CD1c-positive myeloid dendritic cell (primary cell): ENCODE data around the gene ALOX5AP.

Experiments
- DNase-seq: peaks from one replicate; pipeline ENCODE4 v3.0.0-alpha.2; 2016; ENCODE audit errors: extremely low spot score

Gene ALOX5AP

DNA sequence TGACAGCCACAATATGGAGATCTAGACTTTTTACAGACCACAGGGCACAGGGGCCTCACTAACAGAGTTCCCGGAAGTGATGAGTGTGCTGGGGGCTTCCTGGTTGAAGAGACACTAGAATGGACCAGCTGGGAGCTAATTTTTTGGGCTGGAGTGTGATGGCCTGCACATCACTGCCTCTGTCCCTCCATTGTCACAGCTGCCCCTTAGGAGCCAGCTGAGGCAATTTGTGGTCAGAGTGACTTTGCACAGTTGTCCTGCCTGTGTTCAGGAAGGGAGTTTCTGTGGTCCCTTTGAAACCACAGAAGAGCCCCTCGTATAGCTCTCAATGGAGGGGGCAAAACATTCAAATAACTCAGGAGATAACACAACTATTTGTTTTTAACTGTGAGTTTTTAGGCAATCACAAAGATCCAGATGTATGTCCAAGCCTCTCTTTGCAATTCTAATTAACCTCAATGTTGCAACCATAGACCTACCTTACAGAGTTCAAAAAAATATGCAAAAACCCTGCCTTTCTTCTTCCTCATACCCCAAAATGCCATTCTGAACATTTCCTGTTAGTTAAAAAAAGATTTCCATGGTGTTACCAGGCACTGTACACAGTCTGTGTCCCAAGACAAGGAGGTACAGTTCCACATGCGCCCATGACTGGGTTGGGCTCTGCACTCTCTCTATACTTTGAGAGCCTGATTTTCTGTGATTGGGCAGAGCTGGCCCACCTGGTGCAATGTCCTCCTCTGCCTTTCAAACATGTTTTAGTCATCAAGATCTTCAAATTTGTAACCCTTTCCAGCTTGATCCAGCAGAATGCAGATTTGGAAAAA is 2.4 kb downstream of the ALOX5AP start:
- peak; percentile 77 for DNase-seq

DNA sequence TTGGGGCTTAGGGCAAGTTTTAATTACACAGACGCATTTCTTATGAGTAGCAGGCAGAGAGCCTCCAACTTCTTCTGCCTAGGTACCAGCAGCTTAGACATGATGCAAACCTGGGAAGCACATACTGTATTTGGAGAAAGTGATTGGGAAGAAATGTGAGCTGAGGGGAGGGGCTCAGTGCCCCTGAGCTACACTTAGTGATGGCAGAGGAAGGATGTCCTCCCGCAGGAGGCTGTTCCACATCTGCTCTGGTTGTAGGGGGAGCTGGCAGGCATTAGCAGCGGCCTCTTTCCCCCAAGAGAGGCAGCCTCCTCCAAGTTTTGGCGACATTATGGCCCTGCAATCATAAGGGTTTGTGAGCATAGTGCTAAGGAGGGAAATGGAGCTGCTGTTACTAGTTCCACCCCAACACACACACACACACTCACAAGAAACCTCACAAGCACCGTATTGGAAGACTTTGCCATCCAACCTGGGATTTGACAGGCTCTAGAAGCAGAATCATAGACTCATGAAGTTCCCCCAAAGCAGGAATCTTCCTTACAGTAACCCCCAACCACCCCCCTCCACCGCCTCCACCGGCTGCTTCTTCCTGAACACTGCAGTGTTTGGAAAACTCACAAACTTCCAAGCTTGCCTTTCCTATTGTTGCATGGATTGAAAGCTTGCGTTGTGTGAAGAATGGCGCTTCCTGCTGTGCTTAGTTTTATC is 3.3 kb downstream of the ALOX5AP start:
- no peak for DNase-seq

DNA sequence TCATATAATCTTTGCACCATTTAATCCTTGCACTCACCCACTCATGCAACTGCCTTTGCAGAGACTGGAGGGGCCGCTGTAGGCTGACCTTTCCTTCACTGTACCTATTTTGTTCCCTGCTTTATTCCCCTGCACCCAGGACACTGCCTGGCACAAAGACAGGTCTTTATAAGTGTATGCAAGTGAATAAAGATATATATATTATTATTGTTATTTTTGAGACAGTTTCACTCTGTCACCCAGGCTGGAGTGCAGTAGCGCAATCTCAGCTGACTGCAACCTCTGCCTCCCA is 3.8 kb downstream of the ALOX5AP start:
- no peak for DNase-seq

GRCh38 chr13:30739761-30740642 is 4.7 kb downstream of the ALOX5AP start:
- DNase-seq = peak; percentile 84

DNA sequence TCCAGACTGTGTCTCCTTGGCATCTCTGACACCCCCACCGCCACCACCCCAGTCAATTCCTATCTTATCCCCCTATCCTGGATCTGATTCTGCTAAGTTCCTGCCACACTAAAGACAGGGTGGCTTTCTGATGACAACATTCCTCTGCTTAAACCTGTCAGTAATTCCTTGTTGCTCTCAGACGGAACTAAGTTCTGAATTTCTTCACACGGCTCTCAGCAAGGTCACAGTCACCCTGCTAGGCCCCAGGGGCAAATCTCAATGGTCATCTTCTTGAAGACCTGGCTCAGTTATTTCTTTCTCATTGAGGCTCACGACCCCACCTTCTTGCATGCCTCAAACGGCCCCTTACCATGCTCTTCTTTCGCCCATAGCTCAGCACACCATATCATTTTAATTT is 7.6 kb downstream of the ALOX5AP start:
- DNase-seq = peak; percentile 80

DNA sequence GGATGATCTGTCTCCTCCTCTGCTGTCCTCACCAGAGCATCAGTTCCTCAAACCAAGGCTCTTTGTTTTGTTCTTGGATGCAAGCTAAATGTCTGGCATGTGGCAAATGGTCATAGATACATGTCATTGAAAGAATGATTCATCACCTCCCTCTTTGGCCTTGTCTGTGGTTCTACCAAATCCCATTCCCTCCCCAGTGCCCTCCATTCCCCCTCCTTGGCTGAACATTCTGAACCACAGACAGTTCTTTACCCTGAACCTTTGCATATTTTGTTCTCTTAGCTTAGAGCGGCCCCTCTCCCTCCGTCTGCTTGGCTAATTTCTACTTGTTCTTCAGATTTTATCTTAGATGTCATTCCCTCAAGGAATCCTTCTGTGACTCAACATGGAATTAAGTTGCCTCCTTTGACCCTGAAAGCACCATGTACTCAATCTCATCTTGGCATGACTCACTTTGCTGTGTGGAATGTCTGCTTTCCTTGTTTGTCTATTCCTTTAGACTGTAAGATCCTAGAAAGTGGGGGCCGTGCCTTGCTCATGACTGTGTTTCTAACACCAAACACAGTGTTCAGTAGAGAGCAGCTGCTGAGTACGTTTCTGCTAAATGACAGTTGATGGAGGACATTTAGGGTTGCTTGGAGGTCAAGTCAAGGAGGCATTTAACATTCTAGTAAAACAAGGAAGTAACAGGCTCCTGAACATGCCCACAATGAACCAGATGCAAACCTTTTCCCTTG is 8.1 kb downstream of the ALOX5AP start:
- DNase-seq = peak; percentile 85

DNA sequence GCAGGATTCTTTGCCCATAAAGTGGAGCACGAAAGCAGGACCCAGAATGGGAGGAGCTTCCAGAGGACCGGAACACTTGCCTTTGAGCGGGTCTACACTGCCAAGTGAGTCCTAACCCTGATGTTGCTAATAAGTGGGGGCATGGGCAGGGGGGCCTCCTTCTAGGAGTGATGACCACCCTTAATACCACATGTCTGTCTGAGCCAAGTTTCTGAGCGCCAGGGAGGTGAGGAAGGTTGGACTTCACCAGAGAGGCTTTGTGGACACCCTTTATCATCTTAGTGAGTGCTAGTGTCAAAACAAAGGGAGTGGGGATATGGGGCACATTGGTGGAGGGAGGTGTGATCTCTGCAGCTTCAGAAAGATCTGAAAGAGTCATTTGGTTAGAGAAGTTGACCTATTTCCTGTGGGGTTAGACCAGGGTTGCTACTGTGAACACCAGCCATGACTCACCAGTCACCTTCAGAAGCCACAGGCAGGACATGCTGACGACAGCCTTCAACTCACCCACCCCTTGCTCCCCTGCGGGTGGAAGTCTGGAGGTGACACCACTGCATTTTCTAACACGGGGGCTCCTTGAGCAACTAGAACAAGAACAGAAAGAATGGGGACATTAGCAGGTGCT is 8.8 kb downstream of the ALOX5AP start:
- DNase-seq = peak; percentile 86

DNA sequence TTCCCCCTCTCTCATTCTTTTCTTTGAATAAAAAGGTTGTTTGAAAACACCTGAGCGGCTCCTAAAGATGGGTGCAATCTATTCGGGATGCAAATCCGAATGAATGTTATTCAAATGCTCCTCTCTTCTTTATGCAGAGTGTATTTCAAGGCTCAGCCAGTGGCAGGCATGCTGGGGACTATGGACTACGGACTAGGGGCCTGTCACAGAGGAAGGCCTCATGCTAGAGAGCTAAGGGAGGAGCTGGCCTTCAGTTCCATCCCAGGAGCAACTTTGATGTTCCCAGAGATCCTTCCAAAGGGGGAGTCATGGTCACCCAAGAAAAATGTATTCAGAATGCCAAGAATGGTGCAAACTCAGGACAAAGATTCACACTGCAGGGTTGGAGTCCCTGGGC is 9.3 kb downstream of the ALOX5AP start:
- no peak for DNase-seq

GRCh38 chr13:30745906-30746686 is 10.8 kb downstream of the ALOX5AP start:
- peak; percentile 72 for DNase-seq

DNA sequence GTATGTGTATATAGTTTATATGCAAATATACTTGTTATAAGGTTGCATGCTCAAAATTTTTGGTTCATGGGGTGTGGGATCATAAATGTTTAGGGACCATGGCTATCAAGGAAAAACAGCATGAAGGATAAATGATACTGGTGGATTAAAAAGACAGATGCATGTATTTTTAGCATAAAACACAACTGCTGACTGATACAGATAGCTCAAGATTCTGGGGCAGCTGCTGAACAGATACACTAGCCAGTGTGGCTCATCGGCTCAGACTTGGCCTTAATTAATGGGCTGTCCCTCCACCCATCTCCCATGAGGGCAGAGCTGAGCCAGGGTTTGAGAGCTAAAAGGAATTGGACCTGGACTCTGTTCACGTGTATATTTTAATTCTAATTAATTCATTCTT is 11.4 kb downstream of the ALOX5AP start:
- no peak for DNase-seq

- DNase-seq = peak; percentile 45
Measured at GRCh38 chr13:30747845-30748244, 12.5 kb downstream of the ALOX5AP start.

DNA sequence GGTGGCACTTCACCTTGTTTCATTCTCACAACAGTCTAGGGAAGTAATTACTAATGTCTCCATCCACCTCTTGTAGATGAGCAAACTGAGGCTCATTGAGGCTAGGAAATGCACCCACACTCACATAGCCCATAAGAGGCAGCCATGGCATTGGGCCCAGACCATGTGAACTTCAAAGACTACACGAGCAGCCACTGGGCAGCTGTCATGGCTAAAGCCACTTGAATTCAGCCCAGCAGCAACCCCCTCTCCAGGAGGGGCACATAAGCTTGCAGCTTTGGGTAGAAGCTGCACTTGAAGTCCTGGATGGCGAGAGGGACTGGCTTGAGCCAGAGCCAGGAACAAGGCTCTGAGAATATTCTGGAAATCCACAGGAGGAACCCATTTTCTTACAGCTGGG is 13.4 kb downstream of the ALOX5AP start:
- no peak for DNase-seq

GRCh38 chr13:30750036-30750435 is 14.7 kb downstream of the ALOX5AP start:
- no peak for DNase-seq

DNA sequence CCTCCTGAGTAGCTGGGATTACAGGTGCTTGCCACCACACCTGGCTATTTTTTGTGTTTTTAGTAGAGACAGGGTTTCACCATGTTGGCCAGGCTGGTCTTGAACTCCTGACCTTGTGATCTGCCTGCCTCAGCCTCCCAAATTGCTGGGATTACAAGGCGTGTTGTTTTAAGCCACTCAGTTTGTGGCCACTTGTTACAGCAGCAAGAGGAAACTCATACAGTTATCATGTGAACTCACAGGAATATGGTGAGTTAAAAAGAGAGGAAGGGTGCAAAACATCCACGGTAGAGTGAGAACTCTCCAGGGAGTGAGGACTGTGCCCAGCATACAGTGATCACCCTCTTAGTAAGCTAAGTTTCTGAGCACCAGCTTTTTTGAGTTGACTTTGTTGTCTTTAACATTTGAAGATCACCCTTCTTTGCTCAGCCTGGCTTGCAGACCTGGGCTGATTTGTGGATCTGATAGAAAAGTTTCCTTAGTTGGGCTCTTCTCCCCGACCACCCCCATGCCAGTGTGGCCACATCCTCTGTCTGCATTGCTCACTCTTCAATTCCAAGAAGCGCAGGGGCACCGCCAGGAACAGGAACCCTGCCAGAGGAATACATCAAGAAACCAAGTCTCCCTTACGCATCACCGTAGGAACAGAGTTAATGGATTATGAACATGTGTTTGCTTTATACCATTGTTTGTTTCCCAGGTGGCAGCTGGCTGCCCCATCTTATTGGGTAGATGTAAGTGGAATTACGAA is 16.0 kb downstream of the ALOX5AP start:
- DNase-seq = peak; percentile 15

- no peak for DNase-seq
Measured at GRCh38 chr13:30752201-30752797, 17.0 kb downstream of the ALOX5AP start.

- no peak for DNase-seq
Measured at GRCh38 chr13:30753030-30753616, 17.8 kb downstream of the ALOX5AP start.

GRCh38 chr13:30755678-30756077 is 20.3 kb downstream of the ALOX5AP start:
- no peak for DNase-seq

GRCh38 chr13:30757026-30757742 is 21.8 kb downstream of the ALOX5AP start:
- DNase-seq = no peak
